ENCODE results near the gene SLC41A2. TPM values are rescaled to one million over a fixed set of nuclear protein-coding genes. Genes with fewer than 3 reads are reported as not detected.

Gene SLC41A2
- total and polyA plus RNA-seq, 9 of the 15 experiments (the other 6 are each of a cell fraction or from before 2014, with no cell fraction given), result 0.01 to 0.89 (median 0.16) TPM; not detected in 1

GRCh38 chr12:104994336-104994735, 36.2 kb upstream of the SLC41A2 start:
- Histone ChIP-seq H3K9ac (ENCODE audit: insufficient read depth in 1 of 2, low read depth in 2 of 2, low read length in 2 of 2) (no peak overlapping the region), H3K36me3 (ENCODE audit: control insufficient read depth, insufficient read depth, low read length) (peaks cover 96% of the 10 kb centered on the region), H3K4me1 (replicated peaks in 1 of 2; ENCODE audit: control insufficient read depth in 2 of 2, insufficient read depth in 2 of 2, low read length in 2 of 2) (no peaks in the 10 kb centered on the region), H3K9me1 (ENCODE audit: control insufficient read depth, insufficient read depth, low read length) (no peaks in the 10 kb centered on the region), H3K4me3 (no peak overlapping the region), H3K4me2 (ENCODE audit: insufficient read depth, low read length) (no peak overlapping the region), H3K27me3 (ENCODE audit: control insufficient read depth in 2 of 2, insufficient read depth in 2 of 2, low read length in 2 of 2) (no peaks in the 10 kb centered on the region), H3K79me2 (ENCODE audit: control insufficient read depth, insufficient read depth, low read length) (peaks cover 16% of the 10 kb centered on the region; the same call in 2 of the 3 replicates), H3K27ac (ENCODE audit: extremely low read depth, low read depth, low read length) (no peak overlapping the region), H4K20me1 (replicated peaks; ENCODE audit: control insufficient read depth, insufficient read depth, low read length) (no peaks in the 10 kb centered on the region), H3K9me3 (replicated peaks; ENCODE audit: control insufficient read depth, insufficient read depth, low read depth, low read length) (no peaks in the 10 kb centered on the region), H2AFZ (ENCODE audit: low read depth, low read length) (no peak overlapping the region)
- intact Hi-C loops (cut with micrococcal nuclease), result no loop called here
- POLR2A ChIA-PET, result no interaction called here
- in situ Hi-C loops (cut with MboI), result no loop called here
- no peak for TF ChIP-seq HNRNPK (IDR thresholded peaks at IDR 0.05; ENCODE audit: low read depth, low read length, poor library complexity, severe bottlenecking)
- TF ChIP-seq PPARD (CRISPR knock-in tag; IDR thresholded peaks at IDR 0.05), result no peak
- no peak for TF ChIP-seq ZNF143 (CRISPR knock-in tag; IDR thresholded peaks at IDR 0.05)
- TF ChIP-seq STAT5A (IDR thresholded peaks at IDR 0.05; ENCODE audit: borderline replicate concordance, low read length), result no peak
- TF ChIP-seq LEF1 (IDR thresholded peaks at IDR 0.05), result no peak
- TF ChIP-seq ZNF77 (CRISPR knock-in tag; IDR thresholded peaks at IDR 0.05), result no peak
- no peak for TF ChIP-seq ZZZ3 (IDR thresholded peaks at IDR 0.05)
- FAIRE-seq, result no peak
- no peak for DNase-seq (ENCODE audit: extremely low read depth in 1 of 4, low spot score in 3 of 4)
- BruUV-seq (replicated peaks), result no TSS peak
- WGBS (ENCODE audit: insufficient coverage, low coverage, missing lambda C conversion rate), result 81% methylated on average over 3 of the region's 3 CpGs
- CTCF ChIA-PET (ENCODE audit: low intra/inter-chr PET ratio), result no interaction called here
- no peak for ATAC-seq

GRCh38 chr12:104991565-104992128, 33.6 kb upstream of the SLC41A2 start:
- intact Hi-C loops (cut with micrococcal nuclease) (no loop called here), in situ Hi-C loops (cut with MboI) (no loop called here)
- no peak for DNase-seq (ENCODE audit: extremely low read depth in 1 of 4, low spot score in 3 of 4)
- POLR2A ChIA-PET, result interaction anchor here (0.8 to 1.1 kb wide), 2 partner anchors 90 to 610 kb away, joined by 3 read pairs; no protein-coding TSS in a partner anchor
- 71% methylated on average over 3 of the region's 3 CpGs for WGBS (ENCODE audit: insufficient coverage, low coverage, missing lambda C conversion rate)
- H3K9me3 ChIP-seq (replicated peaks; ENCODE audit: control insufficient read depth, insufficient read depth, low read depth, low read length), result no peaks in the 10 kb centered on the region
- peaks cover 0 to 10% of the 10 kb centered on the region in 2 experiments; a peak in 1 of 5 replicates for H3K4me1 ChIP-seq (replicated peaks in 1 of 2; ENCODE audit: control insufficient read depth in 2 of 2, insufficient read depth in 2 of 2, low read length in 2 of 2)
- FAIRE-seq, result no peak
- ATAC-seq, result no peak
- H3K27ac ChIP-seq (ENCODE audit: extremely low read depth, low read depth, low read length), result no peak overlapping the region
- no TSS peak for BruUV-seq (replicated peaks)
- H3K79me2 ChIP-seq (ENCODE audit: control insufficient read depth, insufficient read depth, low read length), result peaks cover 39% of the 10 kb centered on the region
- H3K4me3 ChIP-seq, result no peak overlapping the region
- CTCF ChIA-PET (ENCODE audit: low intra/inter-chr PET ratio), result no interaction called here
- H3K27me3 ChIP-seq (ENCODE audit: control insufficient read depth in 2 of 2, insufficient read depth in 2 of 2, low read length in 2 of 2), result no peaks in the 10 kb centered on the region
- H2AFZ ChIP-seq (ENCODE audit: low read depth, low read length), result no peak overlapping the region
- H3K4me2 ChIP-seq (ENCODE audit: insufficient read depth, low read length), result no peak overlapping the region
- peaks cover 84% of the 10 kb centered on the region for H3K36me3 ChIP-seq (ENCODE audit: control insufficient read depth, insufficient read depth, low read length)
- H3K9ac ChIP-seq (ENCODE audit: insufficient read depth in 1 of 2, low read depth in 2 of 2, low read length in 2 of 2), result no peak overlapping the region
- H3K9me1 ChIP-seq (ENCODE audit: control insufficient read depth, insufficient read depth, low read length), result no peaks in the 10 kb centered on the region
- H4K20me1 ChIP-seq (replicated peaks; ENCODE audit: control insufficient read depth, insufficient read depth, low read length), result no peaks in the 10 kb centered on the region
- TF ChIP-seq BRF1 (IDR thresholded peaks at IDR 0.05; ENCODE audit: borderline replicate concordance, extremely low read depth, insufficient read length) (no peak), ELK1 (CRISPR knock-in tag; IDR thresholded peaks at IDR 0.05) (no peak), SAFB2 (IDR thresholded peaks at IDR 0.05; ENCODE audit: borderline replicate concordance, low read depth, low read length, severe bottlenecking) (no peak), PHB (CRISPR knock-in tag; IDR thresholded peaks at IDR 0.05) (no peak), DEAF1 (CRISPR knock-in tag; IDR thresholded peaks at IDR 0.05) (no peak), TCF7L2 (IDR thresholded peaks at IDR 0.05; ENCODE audit: low read depth, low read length) (no peak), ZNF224 (CRISPR knock-in tag; IDR thresholded peaks at IDR 0.05) (no peak), MBD2 (IDR thresholded peaks at IDR 0.05; ENCODE audit: borderline replicate concordance, low read depth) (no peak)

Data from K562 (cell line).